Measurements from ENCODE around the gene PSMB8.

Gene PSMB8

GRCh38 chr6:32839356-32839755 is 4.5 kb downstream of the PSMB8 start:
- H3K9ac ChIP-seq (ENCODE audit: low read length): no peak overlapping the region
- no peak overlapping the region for H3K4me2 ChIP-seq (ENCODE audit: low read length)

GRCh38 chr6:32838114-32838958 is 5.5 kb downstream of the PSMB8 start, which contains the start of gene TAP2:
TSS of gene TAP2 (minus strand) at chr6:32838739. CDS start at chr6:32838233, 506 bp downstream.
- Histone ChIP-seq H3K9ac (ENCODE audit: low read length) (peak within 1 kb of the TSS; percentile 77), H3K4me3 (ENCODE audit: low read length) (peak within 1 kb of the TSS; percentile 89), H2AFZ (ENCODE audit: low read depth, low read length) (0 out of 2 replicates have a peak within 1 kb of the TSS, but pooled peaks have one; percentile 20), H3K4me2 (ENCODE audit: low read length) (peak within 1 kb of the TSS; percentile 96), H3K27me3 (ENCODE audit: low read depth, low read length) (no peaks in the 10 kb centered on the region), H3K27ac (ENCODE audit: low read length) (peak within 1 kb of the TSS; percentile 71), H3K79me2 (ENCODE audit: low read length) (peaks cover 25% of the 10 kb centered on the region), H3K36me3 (replicated peaks; ENCODE audit: low read depth, low read length) (peaks cover 50% of the 10 kb centered on the region), H3K9me3 (ENCODE audit: insufficient read depth, low read length) (no peaks in the 10 kb centered on the region), H4K20me1 (ENCODE audit: insufficient read depth, low read length) (no peaks in the 10 kb centered on the region), H3K4me1 (ENCODE audit: low read length) (peaks cover 50% of the 10 kb centered on the region)
- TF ChIP-seq CTCF (IDR thresholded peaks at IDR 0.05; ENCODE audit: low read depth, low read length): peak; percentile 76
- no peak for TF ChIP-seq EZH2phosphoT487 (IDR thresholded peaks at IDR 0.05; ENCODE audit: low read depth)

More at GRCh38 chr6:32839356-32839755, 4.5 kb downstream of the PSMB8 start:
- Histone ChIP-seq H3K27ac (ENCODE audit: low read length) (no peak overlapping the region), H3K79me2 (ENCODE audit: low read length) (peaks cover 33% of the 10 kb centered on the region), H3K9me3 (ENCODE audit: insufficient read depth, low read length) (no peaks in the 10 kb centered on the region), H3K4me1 (ENCODE audit: low read length) (peaks cover 47% of the 10 kb centered on the region), H3K36me3 (replicated peaks; ENCODE audit: low read depth, low read length) (peaks cover 50% of the 10 kb centered on the region), H3K4me3 (ENCODE audit: low read length) (no peak overlapping the region), H2AFZ (ENCODE audit: low read depth, low read length) (no peak overlapping the region), H3K27me3 (ENCODE audit: low read depth, low read length) (no peaks in the 10 kb centered on the region), H4K20me1 (ENCODE audit: insufficient read depth, low read length) (no peaks in the 10 kb centered on the region)
- no peak for TF ChIP-seq CTCF (IDR thresholded peaks at IDR 0.05; ENCODE audit: low read depth, low read length)
- TF ChIP-seq EZH2phosphoT487 (IDR thresholded peaks at IDR 0.05; ENCODE audit: low read depth): no peak

GRCh38 chr6:32837651-32838113 is 6.2 kb downstream of the PSMB8 start:
- peaks cover 49% of the 10 kb centered on the region for H3K36me3 ChIP-seq (replicated peaks; ENCODE audit: low read depth, low read length)
- H3K4me3 ChIP-seq (ENCODE audit: low read length): peak overlapping the region; percentile 89
- H3K4me2 ChIP-seq (ENCODE audit: low read length): peak overlapping the region; percentile 96
- peaks cover 18% of the 10 kb centered on the region for H3K79me2 ChIP-seq (ENCODE audit: low read length)
- H4K20me1 ChIP-seq (ENCODE audit: insufficient read depth, low read length): no peaks in the 10 kb centered on the region
- H3K9ac ChIP-seq (ENCODE audit: low read length): peak overlapping the region; percentile 77
- TF ChIP-seq CTCF (IDR thresholded peaks at IDR 0.05; ENCODE audit: low read depth, low read length) (no peak), EZH2phosphoT487 (IDR thresholded peaks at IDR 0.05; ENCODE audit: low read depth) (no peak)
- peaks cover 44% of the 10 kb centered on the region for H3K4me1 ChIP-seq (ENCODE audit: low read length)
- H3K9me3 ChIP-seq (ENCODE audit: insufficient read depth, low read length): no peaks in the 10 kb centered on the region
- peak overlapping the region; percentile 71 for H3K27ac ChIP-seq (ENCODE audit: low read length)
- H2AFZ ChIP-seq (ENCODE audit: low read depth, low read length): no peak overlapping the region
- no peaks in the 10 kb centered on the region for H3K27me3 ChIP-seq (ENCODE audit: low read depth, low read length)

GRCh38 chr6:32836873-32837272 is 7.0 kb downstream of the PSMB8 start:
- TF ChIP-seq CTCF (IDR thresholded peaks at IDR 0.05; ENCODE audit: low read depth, low read length) (no peak), EZH2phosphoT487 (IDR thresholded peaks at IDR 0.05; ENCODE audit: low read depth) (no peak)
- Histone ChIP-seq H3K9ac (ENCODE audit: low read length) (no peak overlapping the region), H3K4me1 (ENCODE audit: low read length) (peaks cover 37% of the 10 kb centered on the region), H3K4me3 (ENCODE audit: low read length) (no peak overlapping the region), H3K27me3 (ENCODE audit: low read depth, low read length) (no peaks in the 10 kb centered on the region), H3K36me3 (replicated peaks; ENCODE audit: low read depth, low read length) (peaks cover 42% of the 10 kb centered on the region), H3K4me2 (ENCODE audit: low read length) (peak overlapping the region; percentile 96; the same call in 1 of the 2 replicates), H2AFZ (ENCODE audit: low read depth, low read length) (no peak overlapping the region), H3K27ac (ENCODE audit: low read length) (no peak overlapping the region), H3K79me2 (ENCODE audit: low read length) (peaks cover 15% of the 10 kb centered on the region), H3K9me3 (ENCODE audit: insufficient read depth, low read length) (no peaks in the 10 kb centered on the region), H4K20me1 (ENCODE audit: insufficient read depth, low read length) (no peaks in the 10 kb centered on the region)

Data from OCI-LY3 (cell line).